Activated T-helper 9 cell treated with anti-CD3 and anti-CD28 coated beads, Interleukin-2, amount 50 U/mL, for 16 hours (primary cell): ENCODE results near the gene MT1M.
"Not testable (repeated sequence)": the region's sequence is repeated elsewhere in the genome, so short reads cannot be mapped to it uniquely, and the experiment has no call there.

ENCODE experiments used
- DNase-seq: peaks from one replicate; pipeline ENCODE4 v3.0.0-alpha.2; 2020; ENCODE audit warnings: low read depth

MT1M gene

GRCh38 chr16:56608876-56609462, 23.5 kb upstream of the MT1M start:
- no peak for DNase-seq

GRCh38 chr16:56609463-56609921, 23.0 kb upstream of the MT1M start:
- DNase-seq, result peak; percentile 49

GRCh38 chr16:56610017-56610608, 22.3 kb upstream of the MT1M start:
- DNase-seq, result peak; percentile 58

- no peak for DNase-seq
Observed at GRCh38 chr16:56610609-56611111, 21.8 kb upstream of the MT1M start.

GRCh38 chr16:56611281-56611833, 21.1 kb upstream of the MT1M start:
- no peak for DNase-seq

- DNase-seq, result no peak
Observed at GRCh38 chr16:56613706-56614105, 18.8 kb upstream of the MT1M start.

- no peak for DNase-seq
Observed at GRCh38 chr16:56614549-56614991, 17.9 kb upstream of the MT1M start.

GRCh38 chr16:56615353-56615752, 17.1 kb upstream of the MT1M start:
- no peak for DNase-seq

GRCh38 chr16:56616608-56617211, 15.7 kb upstream of the MT1M start:
- DNase-seq, result no peak

GRCh38 chr16:56617212-56618085, 15.0 kb upstream of the MT1M start:
- DNase-seq, result no peak

GRCh38 chr16:56618138-56618537, 14.3 kb upstream of the MT1M start:
- no peak for DNase-seq

- no peak for DNase-seq
Observed at GRCh38 chr16:56620339-56620897, 12.0 kb upstream of the MT1M start.

- not testable (repeated sequence) for DNase-seq
Observed at GRCh38 chr16:56621665-56622445, 10.6 kb upstream of the MT1M start.

- DNase-seq, result not testable (repeated sequence)
Observed at GRCh38 chr16:56623184-56623583, 9.3 kb upstream of the MT1M start.

- no peak for DNase-seq
Observed at GRCh38 chr16:56623637-56624036, 8.8 kb upstream of the MT1M start.

- peak; percentile 41 for DNase-seq
Observed at GRCh38 chr16:56625140-56625942, 7.1 kb upstream of the MT1M start, which contains the start of gene MT1E. Gene MT1E, plus strand, starts transcription at chr16:56625781. Its CDS starts 71 bp downstream, at chr16:56625852.

- DNase-seq, result no peak
Observed at GRCh38 chr16:56625943-56626654, 6.4 kb upstream of the MT1M start.

- DNase-seq, result no peak
Observed at GRCh38 chr16:56626685-56627084, 5.8 kb upstream of the MT1M start.
